Panc1 (cell line): ENCODE data around the gene RASGRP3. TPM values are rescaled to one million over a fixed set of nuclear protein-coding genes. Genes with fewer than 3 reads are reported as not detected.

Experiments
- ATAC-seq: fragments of 200-7000 bp; cut with Tn5 transposase; 2 replicates; pipeline ENCODE4 v1.9.1; 2020; ENCODE audit warnings: mild to moderate bottlenecking, moderate library complexity
- BruUV-seq: library from RNA; stranded (reverse); fragments of 400-500 nt; replicated peaks from 2 replicates; lab custom pipeline; 2021; lab: Mats Ljungman, UMichigan
- CTCF ChIA-PET: fragments of 300-600 bp; sonication (Branson Sonifier 250); formaldehyde crosslinking; loops from one replicate; lab custom pipeline; 2022; ENCODE audit warnings: antibody characterized with exemption; lab: Charles Lee
- POLR2A ChIA-PET: fragments of 300-600 bp; sonication (Branson Sonifier 250); formaldehyde crosslinking; loops from one replicate; lab custom pipeline; 2022; ENCODE audit warnings: antibody characterized with exemption; lab: Charles Lee
- DNase-seq: peaks from one replicate; pipeline ENCODE4 v3.0.0-alpha.2; 2010; ENCODE audit warnings: low read depth, low spot score
- H3K27ac ChIP-seq: 2 replicates; pipeline ENCODE4 v1.5.1; 2011; ENCODE audit warnings: mild to moderate bottlenecking, low read length, inconsistent platforms
- H3K27me3 ChIP-seq: fragments of 200-500 bp; sonication (Bioruptor generic); 2 replicates; pipeline ENCODE4 v1.6.0; 2014; ENCODE audit warnings: low read length, inconsistent platforms; ENCODE audit not compliant: control insufficient read depth, insufficient read depth
- H3K36me3 ChIP-seq: fragments of 200-500 bp; sonication (Bioruptor generic); 2 replicates; pipeline ENCODE4 v1.5.1; 2014; ENCODE audit warnings: inconsistent platforms, mild to moderate bottlenecking, low read length, moderate library complexity; ENCODE audit not compliant: control insufficient read depth, insufficient read depth
- H3K4me1 ChIP-seq: 2 replicates; pipeline ENCODE4 v1.5.1; 2011; ENCODE audit warnings: inconsistent platforms, mild to moderate bottlenecking, low read length, moderate library complexity; ENCODE audit not compliant: control insufficient read depth, insufficient read depth
- H3K4me3 ChIP-seq, 2 experiments: 2 replicates each; pipeline ENCODE4 v1.5.1; 2011 to 2012; ENCODE audit warnings: low read depth in 2 of 2, low read length in 2 of 2, mild to moderate bottlenecking in 2 of 2, inconsistent platforms in 1 of 2, moderate library complexity in 1 of 2
- H3K9me3 ChIP-seq: fragments of 200-500 bp; sonication (Bioruptor generic); 2 replicates; pipeline ENCODE4 v1.5.1; 2014; ENCODE audit warnings: low read depth, mild to moderate bottlenecking, inconsistent platforms, low read length, moderate library complexity; ENCODE audit not compliant: control insufficient read depth, insufficient read depth
- POLR2AphosphoS5 ChIP-seq: IDR thresholded peaks from 2 replicates; pipeline ENCODE4 v1.6.1; 2012; ENCODE audit warnings: mild to moderate bottlenecking, low read depth, low read length, moderate library complexity
- REST ChIP-seq, 2 experiments: IDR thresholded peaks; 2 replicates each; pipeline ENCODE4 v1.6.1; 2011 to 2012; ENCODE audit warnings: low read depth in 2 of 2, control low read depth in 1 of 2, low read length in 1 of 2, mild to moderate bottlenecking in 1 of 2, moderate library complexity in 1 of 2; ENCODE audit not compliant: insufficient read depth in 1 of 2
- SIN3A ChIP-seq: IDR thresholded peaks from 2 replicates; pipeline ENCODE4 v1.6.1; 2012; ENCODE audit warnings: low read depth, mild to moderate bottlenecking, low read length, moderate library complexity, borderline replicate concordance; ENCODE audit not compliant: insufficient read depth
- TCF7L2 ChIP-seq: IDR thresholded peaks from 2 replicates; pipeline ENCODE4 v1.6.1; 2011; ENCODE audit warnings: mild to moderate bottlenecking, low read depth, low read length, inconsistent platforms
- in situ Hi-C: cut with HindIII; loops from 2 replicates; pipeline ENCODE4 v1.10.0; 2016; ENCODE audit warnings: low sequenced_read_pairs, low pct_unique_long_range_greater_than_20kb
- intact Hi-C: fragments of 100-400 bp; cut with micrococcal nuclease; formaldehyde crosslinking; loops from one replicate; pipeline ENCODE4 v1.10.0; 2022; ENCODE audit not compliant: unreplicated experiment
- total RNA-seq: library from RNA; stranded (reverse); gene quantifications from one replicate; pipeline ENCODE4 v1.2.1, GENCODE V29; 2021; ENCODE audit not compliant: unreplicated experiment
- TF ChIP-seq, protein P1 (sequence below): fragments of 450-650 bp; IDR thresholded peaks from 2 replicates; pipeline ENCODE4 v1.5.1; 2017; ENCODE audit warnings: mild to moderate bottlenecking

Gene RASGRP3
- total RNA-seq, 1 experiment from 2014 or later, result 2.6 TPM

DNA sequence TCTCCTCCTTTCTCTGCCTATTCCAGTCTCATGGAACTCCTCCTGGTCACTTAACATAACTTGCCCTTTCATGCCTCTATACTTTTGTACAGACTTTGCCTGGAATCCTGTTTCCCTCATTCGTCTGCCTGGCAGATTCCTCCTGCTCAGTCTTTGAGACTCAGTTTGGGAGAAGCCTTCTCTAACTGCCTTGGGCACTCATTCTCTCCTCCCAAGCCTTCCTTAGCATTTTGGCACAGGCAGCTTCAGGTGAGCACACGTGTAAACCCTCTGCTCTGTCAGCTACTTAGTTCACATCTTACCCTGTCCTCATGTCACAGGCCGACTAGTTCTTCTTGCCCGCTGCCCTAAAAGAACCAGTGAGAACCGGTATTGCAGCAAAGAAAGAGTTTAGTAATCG is 128.6 kb downstream of the RASGRP3 start:
- Histone ChIP-seq H3K9me3 (no peaks in the 10 kb centered on the region), H3K4me1 (no peaks in the 10 kb centered on the region), H3K36me3 (no peaks in the 10 kb centered on the region), H3K27me3 (no peaks in the 10 kb centered on the region), H3K27ac (no peak overlapping the region), H3K4me3 (no peak overlapping the region)
- in situ Hi-C loops (no loop called here), intact Hi-C loops (no loop called here)
- no TSS peak for BruUV-seq
- ATAC-seq (no peak), DNase-seq (no peak)
- ChIA-PET POLR2A (no interaction called here), CTCF (no interaction called here)
- TF ChIP-seq SIN3A (no peak), REST (IDR thresholded peaks at IDR 0.05; ENCODE audit: insufficient read depth in 1 of 2, low read depth in 2 of 2, low read length in 1 of 2) (no peak), POLR2AphosphoS5 (no peak), TCF7L2 (no peak)
- TF ChIP-seq, protein P1, sequence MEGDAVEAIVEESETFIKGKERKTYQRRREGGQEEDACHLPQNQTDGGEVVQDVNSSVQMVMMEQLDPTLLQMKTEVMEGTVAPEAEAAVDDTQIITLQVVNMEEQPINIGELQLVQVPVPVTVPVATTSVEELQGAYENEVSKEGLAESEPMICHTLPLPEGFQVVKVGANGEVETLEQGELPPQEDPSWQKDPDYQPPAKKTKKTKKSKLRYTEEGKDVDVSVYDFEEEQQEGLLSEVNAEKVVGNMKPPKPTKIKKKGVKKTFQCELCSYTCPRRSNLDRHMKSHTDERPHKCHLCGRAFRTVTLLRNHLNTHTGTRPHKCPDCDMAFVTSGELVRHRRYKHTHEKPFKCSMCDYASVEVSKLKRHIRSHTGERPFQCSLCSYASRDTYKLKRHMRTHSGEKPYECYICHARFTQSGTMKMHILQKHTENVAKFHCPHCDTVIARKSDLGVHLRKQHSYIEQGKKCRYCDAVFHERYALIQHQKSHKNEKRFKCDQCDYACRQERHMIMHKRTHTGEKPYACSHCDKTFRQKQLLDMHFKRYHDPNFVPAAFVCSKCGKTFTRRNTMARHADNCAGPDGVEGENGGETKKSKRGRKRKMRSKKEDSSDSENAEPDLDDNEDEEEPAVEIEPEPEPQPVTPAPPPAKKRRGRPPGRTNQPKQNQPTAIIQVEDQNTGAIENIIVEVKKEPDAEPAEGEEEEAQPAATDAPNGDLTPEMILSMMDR, result no peak

DNA sequence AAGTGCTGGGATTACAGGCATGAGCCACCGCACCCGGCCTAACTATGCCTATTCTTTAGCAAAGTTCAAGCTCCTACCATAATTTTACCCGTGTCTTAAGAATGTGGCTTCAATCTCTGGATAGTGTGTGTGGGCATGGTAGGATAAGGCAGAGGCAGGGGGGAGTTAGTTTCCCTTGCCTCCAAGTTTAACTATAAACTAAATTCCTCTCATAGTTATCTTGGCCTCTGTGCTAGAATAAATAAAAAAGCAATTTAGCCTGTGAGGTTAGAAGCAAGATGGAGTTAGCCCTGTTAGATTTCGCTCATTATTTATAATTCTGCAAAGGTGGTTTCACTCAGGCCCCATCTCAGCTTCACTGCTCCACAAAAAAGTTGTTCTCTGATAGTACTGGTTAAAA is 129.7 kb downstream of the RASGRP3 start:
- Histone ChIP-seq H3K4me3 (no peak overlapping the region), H3K4me1 (no peaks in the 10 kb centered on the region), H3K27me3 (no peaks in the 10 kb centered on the region), H3K36me3 (no peaks in the 10 kb centered on the region), H3K9me3 (no peaks in the 10 kb centered on the region), H3K27ac (no peak overlapping the region)
- no peak for DNase-seq
- ATAC-seq, result no peak
- intact Hi-C loops (no loop called here), in situ Hi-C loops (no loop called here)
- BruUV-seq, result no TSS peak
- ChIA-PET POLR2A (no interaction called here), CTCF (no interaction called here)
- TF ChIP-seq TCF7L2 (no peak), POLR2AphosphoS5 (no peak), REST (IDR thresholded peaks at IDR 0.05; ENCODE audit: insufficient read depth in 1 of 2, low read depth in 2 of 2, low read length in 1 of 2) (no peak), SIN3A (no peak)
- TF ChIP-seq, protein P1, result no peak
